ENCODE results near the gene ACACB. TPM values are rescaled to one million over a fixed set of nuclear protein-coding genes. Genes with fewer than 3 reads are reported as not detected.

The ACACB gene
- total RNA-seq, 1 experiment from 2014 or later = 20.0 TPM

DNA sequence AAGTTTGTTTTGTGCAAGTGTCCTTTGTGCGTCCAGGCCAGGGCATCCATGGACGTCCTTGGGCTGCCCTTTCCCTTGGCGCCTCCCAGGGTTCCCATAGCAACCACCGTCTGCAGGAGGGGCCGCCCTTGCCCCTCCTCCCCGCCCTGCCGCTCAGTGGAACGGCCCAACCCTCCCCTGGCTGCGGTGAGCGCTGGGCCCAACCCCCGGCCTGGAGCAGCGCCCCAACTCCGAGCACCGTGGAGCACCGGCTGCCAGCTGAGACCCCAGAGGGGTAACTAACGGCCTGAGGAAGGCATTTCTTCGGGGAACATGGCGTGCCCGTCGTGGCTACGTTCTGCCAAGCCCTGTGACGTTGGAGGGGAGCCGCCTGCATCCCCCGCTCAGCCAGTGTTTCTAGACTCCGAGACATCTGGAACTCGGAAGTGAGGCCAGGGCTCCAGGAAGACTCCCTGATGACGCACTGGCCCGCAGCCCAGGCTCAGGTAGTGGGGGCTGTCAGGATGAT is 5.3 kb upstream of the ACACB start (continued):
- TF ChIP-seq, protein P1, sequence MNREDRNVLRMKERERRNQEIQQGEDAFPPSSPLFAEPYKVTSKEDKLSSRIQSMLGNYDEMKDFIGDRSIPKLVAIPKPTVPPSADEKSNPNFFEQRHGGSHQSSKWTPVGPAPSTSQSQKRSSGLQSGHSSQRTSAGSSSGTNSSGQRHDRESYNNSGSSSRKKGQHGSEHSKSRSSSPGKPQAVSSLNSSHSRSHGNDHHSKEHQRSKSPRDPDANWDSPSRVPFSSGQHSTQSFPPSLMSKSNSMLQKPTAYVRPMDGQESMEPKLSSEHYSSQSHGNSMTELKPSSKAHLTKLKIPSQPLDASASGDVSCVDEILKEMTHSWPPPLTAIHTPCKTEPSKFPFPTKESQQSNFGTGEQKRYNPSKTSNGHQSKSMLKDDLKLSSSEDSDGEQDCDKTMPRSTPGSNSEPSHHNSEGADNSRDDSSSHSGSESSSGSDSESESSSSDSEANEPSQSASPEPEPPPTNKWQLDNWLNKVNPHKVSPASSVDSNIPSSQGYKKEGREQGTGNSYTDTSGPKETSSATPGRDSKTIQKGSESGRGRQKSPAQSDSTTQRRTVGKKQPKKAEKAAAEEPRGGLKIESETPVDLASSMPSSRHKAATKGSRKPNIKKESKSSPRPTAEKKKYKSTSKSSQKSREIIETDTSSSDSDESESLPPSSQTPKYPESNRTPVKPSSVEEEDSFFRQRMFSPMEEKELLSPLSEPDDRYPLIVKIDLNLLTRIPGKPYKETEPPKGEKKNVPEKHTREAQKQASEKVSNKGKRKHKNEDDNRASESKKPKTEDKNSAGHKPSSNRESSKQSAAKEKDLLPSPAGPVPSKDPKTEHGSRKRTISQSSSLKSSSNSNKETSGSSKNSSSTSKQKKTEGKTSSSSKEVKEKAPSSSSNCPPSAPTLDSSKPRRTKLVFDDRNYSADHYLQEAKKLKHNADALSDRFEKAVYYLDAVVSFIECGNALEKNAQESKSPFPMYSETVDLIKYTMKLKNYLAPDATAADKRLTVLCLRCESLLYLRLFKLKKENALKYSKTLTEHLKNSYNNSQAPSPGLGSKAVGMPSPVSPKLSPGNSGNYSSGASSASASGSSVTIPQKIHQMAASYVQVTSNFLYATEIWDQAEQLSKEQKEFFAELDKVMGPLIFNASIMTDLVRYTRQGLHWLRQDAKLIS (CRISPR knock-in tag; IDR thresholded peaks at IDR 0.05; ENCODE audit: borderline replicate concordance) = 0 out of 2 replicates have a peak, but pooled peaks have one; percentile 51
- TF ChIP-seq RELA (CRISPR knock-in tag; IDR thresholded peaks at IDR 0.05; ENCODE audit: borderline replicate concordance) = no peak
- no peak for TF ChIP-seq NR2C2 (CRISPR knock-in tag; IDR thresholded peaks at IDR 0.05)
- TF ChIP-seq, protein P2, sequence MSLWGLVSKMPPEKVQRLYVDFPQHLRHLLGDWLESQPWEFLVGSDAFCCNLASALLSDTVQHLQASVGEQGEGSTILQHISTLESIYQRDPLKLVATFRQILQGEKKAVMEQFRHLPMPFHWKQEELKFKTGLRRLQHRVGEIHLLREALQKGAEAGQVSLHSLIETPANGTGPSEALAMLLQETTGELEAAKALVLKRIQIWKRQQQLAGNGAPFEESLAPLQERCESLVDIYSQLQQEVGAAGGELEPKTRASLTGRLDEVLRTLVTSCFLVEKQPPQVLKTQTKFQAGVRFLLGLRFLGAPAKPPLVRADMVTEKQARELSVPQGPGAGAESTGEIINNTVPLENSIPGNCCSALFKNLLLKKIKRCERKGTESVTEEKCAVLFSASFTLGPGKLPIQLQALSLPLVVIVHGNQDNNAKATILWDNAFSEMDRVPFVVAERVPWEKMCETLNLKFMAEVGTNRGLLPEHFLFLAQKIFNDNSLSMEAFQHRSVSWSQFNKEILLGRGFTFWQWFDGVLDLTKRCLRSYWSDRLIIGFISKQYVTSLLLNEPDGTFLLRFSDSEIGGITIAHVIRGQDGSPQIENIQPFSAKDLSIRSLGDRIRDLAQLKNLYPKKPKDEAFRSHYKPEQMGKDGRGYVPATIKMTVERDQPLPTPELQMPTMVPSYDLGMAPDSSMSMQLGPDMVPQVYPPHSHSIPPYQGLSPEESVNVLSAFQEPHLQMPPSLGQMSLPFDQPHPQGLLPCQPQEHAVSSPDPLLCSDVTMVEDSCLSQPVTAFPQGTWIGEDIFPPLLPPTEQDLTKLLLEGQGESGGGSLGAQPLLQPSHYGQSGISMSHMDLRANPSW (CRISPR knock-in tag; conservative IDR thresholded peaks at IDR 0.05; ENCODE audit: low read depth) = no peak
- TF ChIP-seq IRF2 (CRISPR knock-in tag; IDR thresholded peaks at IDR 0.05; ENCODE audit: borderline replicate concordance, low read depth) = no peak
- TF ChIP-seq CREM (CRISPR knock-in tag; IDR thresholded peaks at IDR 0.05) = no peak
- TF ChIP-seq, protein P3, sequence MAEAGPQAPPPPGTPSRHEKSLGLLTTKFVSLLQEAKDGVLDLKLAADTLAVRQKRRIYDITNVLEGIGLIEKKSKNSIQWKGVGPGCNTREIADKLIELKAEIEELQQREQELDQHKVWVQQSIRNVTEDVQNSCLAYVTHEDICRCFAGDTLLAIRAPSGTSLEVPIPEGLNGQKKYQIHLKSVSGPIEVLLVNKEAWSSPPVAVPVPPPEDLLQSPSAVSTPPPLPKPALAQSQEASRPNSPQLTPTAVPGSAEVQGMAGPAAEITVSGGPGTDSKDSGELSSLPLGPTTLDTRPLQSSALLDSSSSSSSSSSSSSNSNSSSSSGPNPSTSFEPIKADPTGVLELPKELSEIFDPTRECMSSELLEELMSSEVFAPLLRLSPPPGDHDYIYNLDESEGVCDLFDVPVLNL (CRISPR knock-in tag; IDR thresholded peaks at IDR 0.05; ENCODE audit: borderline replicate concordance, low read depth) = no peak
- TF ChIP-seq CREB1 (CRISPR knock-in tag; IDR thresholded peaks at IDR 0.05) = no peak
- TF ChIP-seq SP1 (CRISPR knock-in tag; conservative IDR thresholded peaks at IDR 0.05) = peak; percentile 67
- TF ChIP-seq SOX15 (CRISPR knock-in tag; IDR thresholded peaks at IDR 0.05) = no peak
- TF ChIP-seq, protein P4, sequence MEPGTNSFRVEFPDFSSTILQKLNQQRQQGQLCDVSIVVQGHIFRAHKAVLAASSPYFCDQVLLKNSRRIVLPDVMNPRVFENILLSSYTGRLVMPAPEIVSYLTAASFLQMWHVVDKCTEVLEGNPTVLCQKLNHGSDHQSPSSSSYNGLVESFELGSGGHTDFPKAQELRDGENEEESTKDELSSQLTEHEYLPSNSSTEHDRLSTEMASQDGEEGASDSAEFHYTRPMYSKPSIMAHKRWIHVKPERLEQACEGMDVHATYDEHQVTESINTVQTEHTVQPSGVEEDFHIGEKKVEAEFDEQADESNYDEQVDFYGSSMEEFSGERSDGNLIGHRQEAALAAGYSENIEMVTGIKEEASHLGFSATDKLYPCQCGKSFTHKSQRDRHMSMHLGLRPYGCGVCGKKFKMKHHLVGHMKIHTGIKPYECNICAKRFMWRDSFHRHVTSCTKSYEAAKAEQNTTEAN (CRISPR knock-in tag; IDR thresholded peaks at IDR 0.05) = no peak
- TF ChIP-seq, protein P5, sequence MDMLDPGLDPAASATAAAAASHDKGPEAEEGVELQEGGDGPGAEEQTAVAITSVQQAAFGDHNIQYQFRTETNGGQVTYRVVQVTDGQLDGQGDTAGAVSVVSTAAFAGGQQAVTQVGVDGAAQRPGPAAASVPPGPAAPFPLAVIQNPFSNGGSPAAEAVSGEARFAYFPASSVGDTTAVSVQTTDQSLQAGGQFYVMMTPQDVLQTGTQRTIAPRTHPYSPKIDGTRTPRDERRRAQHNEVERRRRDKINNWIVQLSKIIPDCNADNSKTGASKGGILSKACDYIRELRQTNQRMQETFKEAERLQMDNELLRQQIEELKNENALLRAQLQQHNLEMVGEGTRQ (CRISPR knock-in tag; IDR thresholded peaks at IDR 0.05) = no peak
- TF ChIP-seq GRHL2 (CRISPR knock-in tag; IDR thresholded peaks at IDR 0.05; ENCODE audit: insufficient replicate concordance, severe bottlenecking) = no peak
- no peak for TF ChIP-seq FOXK1 (CRISPR knock-in tag; IDR thresholded peaks at IDR 0.05)
- TF ChIP-seq GTF2I (CRISPR knock-in tag; conservative IDR thresholded peaks at IDR 0.05) = no peak
- TF ChIP-seq, protein P6, sequence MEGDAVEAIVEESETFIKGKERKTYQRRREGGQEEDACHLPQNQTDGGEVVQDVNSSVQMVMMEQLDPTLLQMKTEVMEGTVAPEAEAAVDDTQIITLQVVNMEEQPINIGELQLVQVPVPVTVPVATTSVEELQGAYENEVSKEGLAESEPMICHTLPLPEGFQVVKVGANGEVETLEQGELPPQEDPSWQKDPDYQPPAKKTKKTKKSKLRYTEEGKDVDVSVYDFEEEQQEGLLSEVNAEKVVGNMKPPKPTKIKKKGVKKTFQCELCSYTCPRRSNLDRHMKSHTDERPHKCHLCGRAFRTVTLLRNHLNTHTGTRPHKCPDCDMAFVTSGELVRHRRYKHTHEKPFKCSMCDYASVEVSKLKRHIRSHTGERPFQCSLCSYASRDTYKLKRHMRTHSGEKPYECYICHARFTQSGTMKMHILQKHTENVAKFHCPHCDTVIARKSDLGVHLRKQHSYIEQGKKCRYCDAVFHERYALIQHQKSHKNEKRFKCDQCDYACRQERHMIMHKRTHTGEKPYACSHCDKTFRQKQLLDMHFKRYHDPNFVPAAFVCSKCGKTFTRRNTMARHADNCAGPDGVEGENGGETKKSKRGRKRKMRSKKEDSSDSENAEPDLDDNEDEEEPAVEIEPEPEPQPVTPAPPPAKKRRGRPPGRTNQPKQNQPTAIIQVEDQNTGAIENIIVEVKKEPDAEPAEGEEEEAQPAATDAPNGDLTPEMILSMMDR (IDR thresholded peaks at IDR 0.05) = no peak
- no peak for TF ChIP-seq NR1H2 (CRISPR knock-in tag; IDR thresholded peaks at IDR 0.05)
- TF ChIP-seq, protein P7, sequence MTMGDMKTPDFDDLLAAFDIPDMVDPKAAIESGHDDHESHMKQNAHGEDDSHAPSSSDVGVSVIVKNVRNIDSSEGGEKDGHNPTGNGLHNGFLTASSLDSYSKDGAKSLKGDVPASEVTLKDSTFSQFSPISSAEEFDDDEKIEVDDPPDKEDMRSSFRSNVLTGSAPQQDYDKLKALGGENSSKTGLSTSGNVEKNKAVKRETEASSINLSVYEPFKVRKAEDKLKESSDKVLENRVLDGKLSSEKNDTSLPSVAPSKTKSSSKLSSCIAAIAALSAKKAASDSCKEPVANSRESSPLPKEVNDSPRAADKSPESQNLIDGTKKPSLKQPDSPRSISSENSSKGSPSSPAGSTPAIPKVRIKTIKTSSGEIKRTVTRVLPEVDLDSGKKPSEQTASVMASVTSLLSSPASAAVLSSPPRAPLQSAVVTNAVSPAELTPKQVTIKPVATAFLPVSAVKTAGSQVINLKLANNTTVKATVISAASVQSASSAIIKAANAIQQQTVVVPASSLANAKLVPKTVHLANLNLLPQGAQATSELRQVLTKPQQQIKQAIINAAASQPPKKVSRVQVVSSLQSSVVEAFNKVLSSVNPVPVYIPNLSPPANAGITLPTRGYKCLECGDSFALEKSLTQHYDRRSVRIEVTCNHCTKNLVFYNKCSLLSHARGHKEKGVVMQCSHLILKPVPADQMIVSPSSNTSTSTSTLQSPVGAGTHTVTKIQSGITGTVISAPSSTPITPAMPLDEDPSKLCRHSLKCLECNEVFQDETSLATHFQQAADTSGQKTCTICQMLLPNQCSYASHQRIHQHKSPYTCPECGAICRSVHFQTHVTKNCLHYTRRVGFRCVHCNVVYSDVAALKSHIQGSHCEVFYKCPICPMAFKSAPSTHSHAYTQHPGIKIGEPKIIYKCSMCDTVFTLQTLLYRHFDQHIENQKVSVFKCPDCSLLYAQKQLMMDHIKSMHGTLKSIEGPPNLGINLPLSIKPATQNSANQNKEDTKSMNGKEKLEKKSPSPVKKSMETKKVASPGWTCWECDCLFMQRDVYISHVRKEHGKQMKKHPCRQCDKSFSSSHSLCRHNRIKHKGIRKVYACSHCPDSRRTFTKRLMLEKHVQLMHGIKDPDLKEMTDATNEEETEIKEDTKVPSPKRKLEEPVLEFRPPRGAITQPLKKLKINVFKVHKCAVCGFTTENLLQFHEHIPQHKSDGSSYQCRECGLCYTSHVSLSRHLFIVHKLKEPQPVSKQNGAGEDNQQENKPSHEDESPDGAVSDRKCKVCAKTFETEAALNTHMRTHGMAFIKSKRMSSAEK (CRISPR knock-in tag; IDR thresholded peaks at IDR 0.05; ENCODE audit: borderline replicate concordance) = 0 out of 2 replicates have a peak, but pooled peaks have one; percentile 26
- TF ChIP-seq ESRRA (CRISPR knock-in tag; IDR thresholded peaks at IDR 0.05; ENCODE audit: borderline replicate concordance) = peak; percentile 88; the same call in 1 of the 2 replicates
- TF ChIP-seq, protein P8, sequence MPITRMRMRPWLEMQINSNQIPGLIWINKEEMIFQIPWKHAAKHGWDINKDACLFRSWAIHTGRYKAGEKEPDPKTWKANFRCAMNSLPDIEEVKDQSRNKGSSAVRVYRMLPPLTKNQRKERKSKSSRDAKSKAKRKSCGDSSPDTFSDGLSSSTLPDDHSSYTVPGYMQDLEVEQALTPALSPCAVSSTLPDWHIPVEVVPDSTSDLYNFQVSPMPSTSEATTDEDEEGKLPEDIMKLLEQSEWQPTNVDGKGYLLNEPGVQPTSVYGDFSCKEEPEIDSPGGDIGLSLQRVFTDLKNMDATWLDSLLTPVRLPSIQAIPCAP (CRISPR knock-in tag; IDR thresholded peaks at IDR 0.05) = no peak
- TF ChIP-seq HMGA2 (CRISPR knock-in tag; IDR thresholded peaks at IDR 0.05) = no peak
- TF ChIP-seq FOXJ3 (CRISPR knock-in tag; IDR thresholded peaks at IDR 0.05; ENCODE audit: borderline replicate concordance) = no peak
